HCT116 (cell line): ENCODE results near the gene COL18A1.

Source experiments
- ATF3 ChIP-seq: IDR thresholded peaks from 2 replicates; pipeline ENCODE4 v1.6.1; 2012
- EZH2 ChIP-seq: fragments of 200-600 bp; sonication (generic); IDR thresholded peaks from 2 replicates; pipeline ENCODE4 v1.6.1; 2017; ENCODE audit warnings: antibody characterized with exemption, mixed run types
- EZH2phosphoT487 ChIP-seq: fragments of 200-600 bp; IDR thresholded peaks from 2 replicates; pipeline ENCODE4 v1.6.1; 2018; ENCODE audit warnings: antibody characterized with exemption, borderline replicate concordance
- POLR2A ChIP-seq: IDR thresholded peaks from 2 replicates; pipeline ENCODE4 v1.7.0; 2011; ENCODE audit warnings: borderline replicate concordance; ENCODE audit not compliant: insufficient read depth, insufficient read length; ENCODE audit errors: extremely low read depth
- SRF ChIP-seq: IDR thresholded peaks from 2 replicates; pipeline ENCODE4 v1.6.1; 2012; ENCODE audit warnings: low read depth
- TF ChIP-seq, protein P1 (sequence below): IDR thresholded peaks from 2 replicates; pipeline ENCODE4 v1.6.1; 2012; ENCODE audit warnings: low read depth

DNA sequence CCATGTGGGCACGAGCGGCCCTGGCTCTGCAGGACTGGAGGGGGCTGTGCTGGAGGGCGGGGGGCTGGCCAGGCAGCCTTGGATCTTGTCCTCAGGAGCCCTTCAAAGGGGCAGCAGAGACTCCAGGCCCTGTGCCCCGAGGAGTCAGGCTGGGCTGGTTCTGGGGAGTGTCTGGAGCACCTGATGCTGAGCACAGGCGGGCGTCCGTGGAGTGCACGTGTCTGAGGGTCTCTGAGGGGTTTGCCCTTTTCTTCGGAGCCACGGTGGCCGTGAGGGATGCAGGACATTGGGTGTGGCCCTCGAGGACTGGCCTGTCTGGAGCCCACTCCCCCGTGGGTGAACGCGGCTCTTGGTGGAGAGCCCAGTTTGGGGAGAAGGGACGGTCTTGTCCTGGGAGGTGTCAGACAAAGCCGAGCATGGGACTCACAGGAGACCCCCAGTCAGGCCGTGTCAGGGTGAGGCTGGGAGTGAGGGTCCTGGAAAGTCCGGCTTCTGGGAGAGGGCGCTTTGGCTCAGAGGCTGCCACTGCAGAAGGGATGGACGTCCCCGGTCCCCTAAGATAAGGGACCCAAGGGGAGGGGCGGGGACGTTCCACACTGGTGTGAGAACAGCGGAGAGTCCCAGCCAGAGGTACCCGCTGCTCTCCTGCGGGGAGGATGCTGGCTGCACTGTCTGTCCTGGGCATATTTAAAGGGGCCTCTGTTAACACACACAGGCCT, 60.8 kb downstream of the COL18A1 start:
- TF ChIP-seq SRF, result no peak
- TF ChIP-seq, protein P1, sequence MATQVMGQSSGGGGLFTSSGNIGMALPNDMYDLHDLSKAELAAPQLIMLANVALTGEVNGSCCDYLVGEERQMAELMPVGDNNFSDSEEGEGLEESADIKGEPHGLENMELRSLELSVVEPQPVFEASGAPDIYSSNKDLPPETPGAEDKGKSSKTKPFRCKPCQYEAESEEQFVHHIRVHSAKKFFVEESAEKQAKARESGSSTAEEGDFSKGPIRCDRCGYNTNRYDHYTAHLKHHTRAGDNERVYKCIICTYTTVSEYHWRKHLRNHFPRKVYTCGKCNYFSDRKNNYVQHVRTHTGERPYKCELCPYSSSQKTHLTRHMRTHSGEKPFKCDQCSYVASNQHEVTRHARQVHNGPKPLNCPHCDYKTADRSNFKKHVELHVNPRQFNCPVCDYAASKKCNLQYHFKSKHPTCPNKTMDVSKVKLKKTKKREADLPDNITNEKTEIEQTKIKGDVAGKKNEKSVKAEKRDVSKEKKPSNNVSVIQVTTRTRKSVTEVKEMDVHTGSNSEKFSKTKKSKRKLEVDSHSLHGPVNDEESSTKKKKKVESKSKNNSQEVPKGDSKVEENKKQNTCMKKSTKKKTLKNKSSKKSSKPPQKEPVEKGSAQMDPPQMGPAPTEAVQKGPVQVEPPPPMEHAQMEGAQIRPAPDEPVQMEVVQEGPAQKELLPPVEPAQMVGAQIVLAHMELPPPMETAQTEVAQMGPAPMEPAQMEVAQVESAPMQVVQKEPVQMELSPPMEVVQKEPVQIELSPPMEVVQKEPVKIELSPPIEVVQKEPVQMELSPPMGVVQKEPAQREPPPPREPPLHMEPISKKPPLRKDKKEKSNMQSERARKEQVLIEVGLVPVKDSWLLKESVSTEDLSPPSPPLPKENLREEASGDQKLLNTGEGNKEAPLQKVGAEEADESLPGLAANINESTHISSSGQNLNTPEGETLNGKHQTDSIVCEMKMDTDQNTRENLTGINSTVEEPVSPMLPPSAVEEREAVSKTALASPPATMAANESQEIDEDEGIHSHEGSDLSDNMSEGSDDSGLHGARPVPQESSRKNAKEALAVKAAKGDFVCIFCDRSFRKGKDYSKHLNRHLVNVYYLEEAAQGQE, result no peak
- no peak for TF ChIP-seq EZH2
- no peak for TF ChIP-seq POLR2A
- TF ChIP-seq EZH2phosphoT487, result no peak
- no peak for TF ChIP-seq ATF3
